Measurements from ENCODE around the gene SERPINA5. TPM values are rescaled to one million over a fixed set of nuclear protein-coding genes. Genes with fewer than 3 reads are reported as not detected.

SERPINA5 gene
- total RNA-seq, 1 donor: 0.09 TPM

- no peak for DNase-seq (ENCODE audit: low read depth)
- no peak overlapping the region for H3K4me3 ChIP-seq (ENCODE audit: low read depth, low read length)
Measured at GRCh38 chr14:94611179-94611578, 30.0 kb downstream of the SERPINA5 start.

GRCh38 chr14:94612174-94612573 is 30.9 kb downstream of the SERPINA5 start, which contains the start of gene SERPINA3:
TSS of gene SERPINA3 (plus strand) at chr14:94612391. CDS start at chr14:94614442, 2,051 bp downstream.
- H3K4me3 ChIP-seq (ENCODE audit: low read depth, low read length): no peak within 1 kb of the TSS
- TF ChIP-seq, protein P1, sequence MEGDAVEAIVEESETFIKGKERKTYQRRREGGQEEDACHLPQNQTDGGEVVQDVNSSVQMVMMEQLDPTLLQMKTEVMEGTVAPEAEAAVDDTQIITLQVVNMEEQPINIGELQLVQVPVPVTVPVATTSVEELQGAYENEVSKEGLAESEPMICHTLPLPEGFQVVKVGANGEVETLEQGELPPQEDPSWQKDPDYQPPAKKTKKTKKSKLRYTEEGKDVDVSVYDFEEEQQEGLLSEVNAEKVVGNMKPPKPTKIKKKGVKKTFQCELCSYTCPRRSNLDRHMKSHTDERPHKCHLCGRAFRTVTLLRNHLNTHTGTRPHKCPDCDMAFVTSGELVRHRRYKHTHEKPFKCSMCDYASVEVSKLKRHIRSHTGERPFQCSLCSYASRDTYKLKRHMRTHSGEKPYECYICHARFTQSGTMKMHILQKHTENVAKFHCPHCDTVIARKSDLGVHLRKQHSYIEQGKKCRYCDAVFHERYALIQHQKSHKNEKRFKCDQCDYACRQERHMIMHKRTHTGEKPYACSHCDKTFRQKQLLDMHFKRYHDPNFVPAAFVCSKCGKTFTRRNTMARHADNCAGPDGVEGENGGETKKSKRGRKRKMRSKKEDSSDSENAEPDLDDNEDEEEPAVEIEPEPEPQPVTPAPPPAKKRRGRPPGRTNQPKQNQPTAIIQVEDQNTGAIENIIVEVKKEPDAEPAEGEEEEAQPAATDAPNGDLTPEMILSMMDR (IDR thresholded peaks at IDR 0.05; ENCODE audit: insufficient read depth, low read length): no peak
- peak; percentile 50 for DNase-seq (ENCODE audit: low read depth)

More at GRCh38 chr14:94611179-94611578, 30.0 kb downstream of the SERPINA5 start:
- TF ChIP-seq, protein P1 (IDR thresholded peaks at IDR 0.05; ENCODE audit: insufficient read depth, low read length): no peak

DNA sequence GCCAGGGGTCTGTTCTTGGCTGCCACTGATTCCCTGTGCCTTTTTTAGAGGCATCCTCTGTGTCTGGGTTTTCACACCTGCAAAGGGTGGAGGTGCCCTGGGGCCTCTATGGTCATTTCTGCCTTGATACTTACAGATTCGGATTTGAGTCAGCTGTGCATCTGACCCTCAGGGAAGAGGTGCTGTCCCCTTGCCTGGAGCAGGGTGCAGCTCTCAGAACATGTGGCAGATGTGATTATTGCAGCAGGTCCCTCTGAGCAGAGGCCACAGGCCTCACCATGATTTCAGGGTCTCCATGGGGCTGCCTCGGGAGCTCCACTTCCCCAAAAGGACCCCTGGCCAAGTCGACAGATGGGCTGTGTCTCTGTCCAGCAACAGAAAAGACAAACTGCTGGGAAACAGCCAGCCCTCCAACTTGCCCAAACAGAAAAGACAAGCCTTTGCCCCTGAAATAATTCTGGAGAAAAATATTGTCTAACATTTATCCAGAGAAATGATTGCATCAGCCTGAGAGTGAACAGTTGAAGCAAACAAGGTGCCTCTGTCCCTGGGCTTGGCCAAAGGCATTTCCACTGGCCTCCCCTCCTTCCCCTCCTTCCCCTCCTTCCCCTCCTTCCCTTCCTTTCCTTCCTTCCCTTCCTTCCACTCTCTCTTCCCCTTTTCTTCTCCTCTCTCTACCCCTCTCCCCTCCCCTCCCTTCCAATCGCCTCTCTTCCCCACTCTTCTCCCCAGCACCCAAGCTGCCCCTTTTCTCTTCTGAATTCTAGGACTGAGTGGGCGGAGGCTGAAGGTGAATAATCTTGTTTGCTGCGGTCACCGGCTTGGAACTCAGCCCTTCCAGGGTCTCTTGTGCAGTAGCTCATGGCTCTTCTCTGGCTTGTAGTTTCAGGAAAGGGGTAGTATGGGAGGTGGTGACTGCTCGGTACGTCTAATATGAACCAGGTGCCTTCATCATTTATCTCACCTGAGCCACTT is 31.6 kb downstream of the SERPINA5 start:
- H3K4me3 ChIP-seq (ENCODE audit: low read depth, low read length): no peak overlapping the region
- peak; percentile 72 for DNase-seq (ENCODE audit: low read depth)
- TF ChIP-seq, protein P1 (IDR thresholded peaks at IDR 0.05; ENCODE audit: insufficient read depth, low read length): no peak

DNA sequence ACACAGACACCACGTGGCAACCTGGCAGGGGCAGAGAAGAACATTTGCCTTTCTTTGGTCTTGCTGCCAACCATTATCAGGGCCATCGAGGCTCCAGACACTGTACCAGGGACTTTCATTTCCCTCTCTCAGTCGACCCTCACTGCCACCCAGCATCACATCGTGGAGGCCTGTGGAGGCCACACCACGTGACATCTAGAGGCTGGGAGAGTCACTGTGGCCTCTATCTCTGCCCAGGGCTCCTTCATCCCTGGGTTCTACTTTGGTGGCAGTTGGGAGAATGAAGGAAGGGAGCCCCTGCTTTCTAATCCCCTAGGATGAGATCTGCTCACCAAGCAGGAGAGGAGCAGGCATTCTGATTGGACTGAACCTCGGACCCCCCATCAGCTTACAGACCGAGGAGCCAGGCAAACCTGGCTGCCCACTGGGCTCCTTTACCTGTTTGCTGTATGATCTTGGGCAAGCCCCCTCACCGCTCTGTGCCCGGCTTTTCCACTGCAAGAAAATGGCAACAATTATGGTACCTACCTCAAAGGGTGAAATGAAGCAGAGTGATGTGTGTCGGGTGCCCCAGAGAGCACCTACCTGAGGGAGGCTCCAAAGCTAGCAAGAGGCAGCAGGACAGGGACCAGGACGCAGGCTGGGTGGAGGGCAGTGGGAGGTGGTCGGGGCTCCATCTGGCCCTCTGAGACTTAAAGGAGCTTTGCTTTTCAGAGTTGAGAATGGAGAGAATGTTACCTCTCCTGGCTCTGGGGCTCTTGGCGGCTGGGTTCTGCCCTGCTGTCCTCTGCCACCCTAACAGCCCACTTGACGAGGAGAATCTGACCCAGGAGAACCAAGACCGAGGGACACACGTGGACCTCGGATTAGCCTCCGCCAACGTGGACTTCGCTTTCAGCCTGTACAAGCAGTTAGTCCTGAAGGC is 32.8 kb downstream of the SERPINA5 start:
- TF ChIP-seq, protein P1 (IDR thresholded peaks at IDR 0.05; ENCODE audit: insufficient read depth, low read length): no peak
- no peak overlapping the region for H3K4me3 ChIP-seq (ENCODE audit: low read depth, low read length)
- DNase-seq (ENCODE audit: low read depth): no peak

GRCh38 chr14:94614802-94615201 is 33.6 kb downstream of the SERPINA5 start:
- DNase-seq (ENCODE audit: low read depth): no peak
- no peak overlapping the region for H3K4me3 ChIP-seq (ENCODE audit: low read depth, low read length)
- TF ChIP-seq, protein P1 (IDR thresholded peaks at IDR 0.05; ENCODE audit: insufficient read depth, low read length): no peak

- no peak overlapping the region for H3K4me3 ChIP-seq (ENCODE audit: low read depth, low read length)
- no peak for DNase-seq (ENCODE audit: low read depth)
Measured at GRCh38 chr14:94615254-94615653, 34.0 kb downstream of the SERPINA5 start.

More at GRCh38 chr14:94615254-94615653, 34.0 kb downstream of the SERPINA5 start:
- TF ChIP-seq, protein P1 (IDR thresholded peaks at IDR 0.05; ENCODE audit: insufficient read depth, low read length): no peak
